ENCODE data around the gene REXO4. TPM values are rescaled to one million over a fixed set of nuclear protein-coding genes. Genes with fewer than 3 reads are reported as not detected.

Gene REXO4
- polyA plus RNA-seq, 1 donor (not counting 4 experiments of a cell fraction or from before 2014, with no cell fraction given): 21.5 TPM

- peaks cover 6% of the 10 kb centered on the region for H3K27me3 ChIP-seq (ENCODE audit: control insufficient read depth, extremely low read depth, insufficient read depth, low read length)
- H3K36me3 ChIP-seq (ENCODE audit: control insufficient read depth in 2 of 2, extremely low read depth in 1 of 2, insufficient read depth in 2 of 2, low read length in 2 of 2): no peaks in the 10 kb centered on the region
- H3K4me2 ChIP-seq (ENCODE audit: control insufficient read depth, extremely low read depth, insufficient read depth, low read depth, low read length): no peak overlapping the region
- dilution Hi-C loops (cut with MboI; ENCODE audit: extremely low pct_ligation_motif_present, low sequenced_read_pairs): no loop called here
- no peaks in the 10 kb centered on the region for H3K9me1 ChIP-seq (ENCODE audit: control insufficient read depth, extremely low read depth, insufficient read depth, low read length)
- TF ChIP-seq EZH2 (IDR thresholded peaks at IDR 0.05; ENCODE audit: low read length): no peak
- no peak for TF ChIP-seq CTCF (optimal IDR thresholded peaks at IDR 0.05 in 1 of 3, IDR thresholded peaks at IDR 0.05 in 1 of 3, conservative IDR thresholded peaks at IDR 0.05 in 1 of 3; ENCODE audit: extremely low read depth in 1 of 3, insufficient read depth in 2 of 3, low read length in 3 of 3)
- no peaks in the 10 kb centered on the region for H3K9me3 ChIP-seq (ENCODE audit: control insufficient read depth, low read depth, low read length)
- no peaks in the 10 kb centered on the region for H4K20me1 ChIP-seq (ENCODE audit: control insufficient read depth, extremely low read depth, insufficient read depth, low read length)
- FAIRE-seq: peak; percentile 81
- H3K27ac ChIP-seq (ENCODE audit: control insufficient read depth, insufficient read depth, low read length): no peak overlapping the region
- H2AFZ ChIP-seq (ENCODE audit: control insufficient read depth, low read length): peak overlapping the region; percentile 80
- H3K79me2 ChIP-seq (ENCODE audit: control insufficient read depth, insufficient read depth, low read length): no peaks in the 10 kb centered on the region
- H3K4me3 ChIP-seq (ENCODE audit: control insufficient read depth in 2 of 3, extremely low read depth in 1 of 3, insufficient read depth in 2 of 3, low read depth in 1 of 3, low read length in 3 of 3): no peak overlapping the region
- peaks cover 4% of the 10 kb centered on the region for H3K4me1 ChIP-seq (ENCODE audit: control insufficient read depth, extremely low read depth, insufficient read depth, low read length)
- no peak for DNase-seq (ENCODE audit: low read depth, low spot score)
- no peak overlapping the region for H3K9ac ChIP-seq (ENCODE audit: control insufficient read depth, extremely low read depth, insufficient read depth, low read length)
These were observed 23.1 kb upstream of the REXO4 start for GRCh38 chr9:133440874-133441273.

DNA sequence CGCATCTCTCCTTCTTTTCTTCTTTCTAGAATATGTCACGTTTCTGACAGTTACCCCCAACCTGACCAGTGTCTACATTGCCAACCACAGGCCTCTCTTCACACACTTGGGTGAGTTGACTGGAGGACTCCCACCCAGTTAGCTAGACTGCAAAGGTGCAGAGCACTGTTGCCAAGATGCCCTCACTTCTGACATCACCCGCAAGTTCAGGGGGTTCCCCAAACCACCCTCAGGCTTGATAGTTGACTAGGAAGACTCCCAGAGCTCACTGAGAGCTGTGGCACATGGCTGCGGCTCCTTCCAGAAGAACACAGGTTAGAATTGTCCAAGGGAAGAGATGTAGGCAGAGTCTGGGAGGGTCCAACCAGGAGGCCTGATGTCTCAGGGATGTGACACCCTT, 21.5 kb upstream of the REXO4 start:
- Histone ChIP-seq H3K4me1 (ENCODE audit: control insufficient read depth, extremely low read depth, insufficient read depth, low read length) (peaks cover 4% of the 10 kb centered on the region), H3K4me3 (ENCODE audit: control insufficient read depth in 2 of 3, extremely low read depth in 1 of 3, insufficient read depth in 2 of 3, low read depth in 1 of 3, low read length in 3 of 3) (no peak overlapping the region), H3K9me1 (ENCODE audit: control insufficient read depth, extremely low read depth, insufficient read depth, low read length) (no peaks in the 10 kb centered on the region), H3K9me3 (ENCODE audit: control insufficient read depth, low read depth, low read length) (no peaks in the 10 kb centered on the region), H3K36me3 (ENCODE audit: control insufficient read depth in 2 of 2, extremely low read depth in 1 of 2, insufficient read depth in 2 of 2, low read length in 2 of 2) (no peaks in the 10 kb centered on the region), H3K27me3 (ENCODE audit: control insufficient read depth, extremely low read depth, insufficient read depth, low read length) (no peaks in the 10 kb centered on the region), H4K20me1 (ENCODE audit: control insufficient read depth, extremely low read depth, insufficient read depth, low read length) (no peaks in the 10 kb centered on the region), H3K79me2 (ENCODE audit: control insufficient read depth, insufficient read depth, low read length) (no peaks in the 10 kb centered on the region), H3K27ac (ENCODE audit: control insufficient read depth, insufficient read depth, low read length) (no peak overlapping the region), H3K9ac (ENCODE audit: control insufficient read depth, extremely low read depth, insufficient read depth, low read length) (no peak overlapping the region), H2AFZ (ENCODE audit: control insufficient read depth, low read length) (no peak overlapping the region), H3K4me2 (ENCODE audit: control insufficient read depth, extremely low read depth, insufficient read depth, low read depth, low read length) (no peak overlapping the region)
- TF ChIP-seq CTCF (optimal IDR thresholded peaks at IDR 0.05 in 1 of 3, IDR thresholded peaks at IDR 0.05 in 1 of 3, conservative IDR thresholded peaks at IDR 0.05 in 1 of 3; ENCODE audit: extremely low read depth in 1 of 3, insufficient read depth in 2 of 3, low read length in 3 of 3): no peak
- TF ChIP-seq EZH2 (IDR thresholded peaks at IDR 0.05; ENCODE audit: low read length): no peak
- dilution Hi-C loops (cut with MboI; ENCODE audit: extremely low pct_ligation_motif_present, low sequenced_read_pairs): no loop called here
- DNase-seq (ENCODE audit: low read depth, low spot score): no peak
- no peak for FAIRE-seq
